Measurements from ENCODE around the gene SUSD2.

DNA sequence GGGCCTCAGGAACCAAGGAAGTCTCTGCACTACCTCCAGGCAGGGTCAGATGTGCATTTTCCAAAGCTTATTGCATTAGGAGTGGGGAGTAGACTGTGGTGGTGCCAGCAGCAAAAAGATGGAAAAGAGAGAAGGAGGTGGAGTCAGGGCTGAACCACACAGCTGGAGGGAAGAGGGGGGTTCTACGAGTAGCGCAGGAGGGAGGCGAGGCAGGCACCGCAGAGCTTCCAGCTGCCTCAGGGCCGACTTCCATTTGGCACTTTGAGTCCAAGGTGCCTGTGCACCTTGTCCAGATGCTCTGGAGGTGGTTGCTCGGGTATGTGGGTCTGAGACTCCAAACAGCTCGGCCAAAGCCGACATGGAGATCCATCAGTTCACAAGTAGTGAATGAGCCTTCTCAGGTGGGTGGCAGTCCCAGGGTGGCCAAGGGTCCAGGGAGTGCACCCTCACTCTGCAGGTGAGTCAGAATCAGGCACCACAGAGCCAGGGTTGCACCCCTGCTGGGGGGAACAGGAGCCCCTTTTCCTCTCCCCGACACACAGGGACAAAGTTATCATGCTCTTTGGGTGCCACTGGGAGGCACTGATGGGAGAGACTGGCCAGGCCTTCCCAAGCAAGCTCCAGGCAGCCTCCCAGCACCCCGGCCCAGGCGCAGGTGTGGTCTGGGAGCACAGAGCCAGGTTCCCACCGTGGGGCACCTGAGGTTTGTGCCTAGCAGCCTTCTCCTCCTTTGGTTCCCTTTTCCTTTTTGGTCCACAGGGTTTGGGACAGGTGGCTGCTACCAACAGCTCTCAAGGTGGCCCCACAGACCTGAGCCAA is 33.4 kb downstream of the SUSD2 start:
- TF ChIP-seq, protein P1, sequence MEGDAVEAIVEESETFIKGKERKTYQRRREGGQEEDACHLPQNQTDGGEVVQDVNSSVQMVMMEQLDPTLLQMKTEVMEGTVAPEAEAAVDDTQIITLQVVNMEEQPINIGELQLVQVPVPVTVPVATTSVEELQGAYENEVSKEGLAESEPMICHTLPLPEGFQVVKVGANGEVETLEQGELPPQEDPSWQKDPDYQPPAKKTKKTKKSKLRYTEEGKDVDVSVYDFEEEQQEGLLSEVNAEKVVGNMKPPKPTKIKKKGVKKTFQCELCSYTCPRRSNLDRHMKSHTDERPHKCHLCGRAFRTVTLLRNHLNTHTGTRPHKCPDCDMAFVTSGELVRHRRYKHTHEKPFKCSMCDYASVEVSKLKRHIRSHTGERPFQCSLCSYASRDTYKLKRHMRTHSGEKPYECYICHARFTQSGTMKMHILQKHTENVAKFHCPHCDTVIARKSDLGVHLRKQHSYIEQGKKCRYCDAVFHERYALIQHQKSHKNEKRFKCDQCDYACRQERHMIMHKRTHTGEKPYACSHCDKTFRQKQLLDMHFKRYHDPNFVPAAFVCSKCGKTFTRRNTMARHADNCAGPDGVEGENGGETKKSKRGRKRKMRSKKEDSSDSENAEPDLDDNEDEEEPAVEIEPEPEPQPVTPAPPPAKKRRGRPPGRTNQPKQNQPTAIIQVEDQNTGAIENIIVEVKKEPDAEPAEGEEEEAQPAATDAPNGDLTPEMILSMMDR (IDR thresholded peaks at IDR 0.05) = no peak
- TF ChIP-seq POLR2A (IDR thresholded peaks at IDR 0.05) = no peak

Measured in suprapubic skin (tissue), 3 donors.